ENCODE measurements around the gene KCTD2. TPM values are rescaled to one million over a fixed set of nuclear protein-coding genes. Genes with fewer than 3 reads are reported as not detected.

KCTD2 gene
- total RNA-seq, 1 donor from 2014 or later, result 24.9 TPM

DNA sequence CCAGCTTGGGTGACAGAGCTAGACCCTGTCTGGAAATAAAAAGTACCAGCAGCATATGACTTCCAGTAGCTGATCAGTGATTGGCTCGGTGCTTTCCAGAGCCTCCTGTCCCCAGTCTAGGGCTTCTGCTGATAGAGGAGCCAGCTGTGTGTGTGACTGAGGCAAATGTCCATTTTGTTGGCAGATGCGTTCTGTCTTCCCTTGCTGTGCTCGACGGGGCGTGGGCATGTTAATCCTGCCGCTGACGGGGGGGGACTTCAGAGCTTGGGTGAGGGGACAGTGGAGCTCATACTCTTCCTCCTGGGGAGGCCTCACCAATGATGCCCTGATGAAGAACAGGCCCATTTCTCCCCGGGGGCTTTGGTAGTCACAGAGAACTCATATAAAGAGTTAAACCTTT lies 14.6 kb downstream of the KCTD2 start:
- TF ChIP-seq, protein P1, sequence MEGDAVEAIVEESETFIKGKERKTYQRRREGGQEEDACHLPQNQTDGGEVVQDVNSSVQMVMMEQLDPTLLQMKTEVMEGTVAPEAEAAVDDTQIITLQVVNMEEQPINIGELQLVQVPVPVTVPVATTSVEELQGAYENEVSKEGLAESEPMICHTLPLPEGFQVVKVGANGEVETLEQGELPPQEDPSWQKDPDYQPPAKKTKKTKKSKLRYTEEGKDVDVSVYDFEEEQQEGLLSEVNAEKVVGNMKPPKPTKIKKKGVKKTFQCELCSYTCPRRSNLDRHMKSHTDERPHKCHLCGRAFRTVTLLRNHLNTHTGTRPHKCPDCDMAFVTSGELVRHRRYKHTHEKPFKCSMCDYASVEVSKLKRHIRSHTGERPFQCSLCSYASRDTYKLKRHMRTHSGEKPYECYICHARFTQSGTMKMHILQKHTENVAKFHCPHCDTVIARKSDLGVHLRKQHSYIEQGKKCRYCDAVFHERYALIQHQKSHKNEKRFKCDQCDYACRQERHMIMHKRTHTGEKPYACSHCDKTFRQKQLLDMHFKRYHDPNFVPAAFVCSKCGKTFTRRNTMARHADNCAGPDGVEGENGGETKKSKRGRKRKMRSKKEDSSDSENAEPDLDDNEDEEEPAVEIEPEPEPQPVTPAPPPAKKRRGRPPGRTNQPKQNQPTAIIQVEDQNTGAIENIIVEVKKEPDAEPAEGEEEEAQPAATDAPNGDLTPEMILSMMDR (IDR thresholded peaks at IDR 0.05; ENCODE audit: unreplicated experiment), result no peak
- no peaks in the 10 kb centered on the region for H3K4me1 Mint-ChIP-seq (ENCODE audit: low read depth)
- no peaks in the 10 kb centered on the region for H3K27me3 Mint-ChIP-seq
- peaks cover 16% of the 10 kb centered on the region for H3K36me3 Mint-ChIP-seq (ENCODE audit: insufficient read depth)
- no peak for DNase-seq (ENCODE audit: low spot score, unreplicated experiment)
- H3K4me3 Mint-ChIP-seq (ENCODE audit: low read depth), result no peak overlapping the region
- H3K27ac Mint-ChIP-seq, result no peak overlapping the region
- H3K9me3 Mint-ChIP-seq (ENCODE audit: low read depth), result no peaks in the 10 kb centered on the region

- H3K9me3 Mint-ChIP-seq (ENCODE audit: low read depth), result no peaks in the 10 kb centered on the region
- TF ChIP-seq, protein P1 (IDR thresholded peaks at IDR 0.05; ENCODE audit: unreplicated experiment), result no peak
- H3K36me3 Mint-ChIP-seq (ENCODE audit: insufficient read depth), result peaks cover 16% of the 10 kb centered on the region
- H3K27ac Mint-ChIP-seq, result no peak overlapping the region
- DNase-seq (ENCODE audit: low spot score, unreplicated experiment), result no peak
- H3K4me3 Mint-ChIP-seq (ENCODE audit: low read depth), result no peak overlapping the region
- H3K4me1 Mint-ChIP-seq (ENCODE audit: low read depth), result no peaks in the 10 kb centered on the region
- no peaks in the 10 kb centered on the region for H3K27me3 Mint-ChIP-seq
Observed at GRCh38 chr17:75063201-75063600, 16.2 kb downstream of the KCTD2 start.

- no peak for DNase-seq (ENCODE audit: low spot score, unreplicated experiment)
- Mint-ChIP-seq H3K4me3 (ENCODE audit: low read depth) (no peak overlapping the region), H3K27ac (no peak overlapping the region), H3K36me3 (ENCODE audit: insufficient read depth) (peaks cover 16% of the 10 kb centered on the region), H3K27me3 (no peaks in the 10 kb centered on the region), H3K4me1 (ENCODE audit: low read depth) (no peaks in the 10 kb centered on the region), H3K9me3 (ENCODE audit: low read depth) (no peaks in the 10 kb centered on the region)
- TF ChIP-seq, protein P1 (IDR thresholded peaks at IDR 0.05; ENCODE audit: unreplicated experiment), result no peak
Observed at GRCh38 chr17:75063626-75064025, 16.6 kb downstream of the KCTD2 start.

DNA sequence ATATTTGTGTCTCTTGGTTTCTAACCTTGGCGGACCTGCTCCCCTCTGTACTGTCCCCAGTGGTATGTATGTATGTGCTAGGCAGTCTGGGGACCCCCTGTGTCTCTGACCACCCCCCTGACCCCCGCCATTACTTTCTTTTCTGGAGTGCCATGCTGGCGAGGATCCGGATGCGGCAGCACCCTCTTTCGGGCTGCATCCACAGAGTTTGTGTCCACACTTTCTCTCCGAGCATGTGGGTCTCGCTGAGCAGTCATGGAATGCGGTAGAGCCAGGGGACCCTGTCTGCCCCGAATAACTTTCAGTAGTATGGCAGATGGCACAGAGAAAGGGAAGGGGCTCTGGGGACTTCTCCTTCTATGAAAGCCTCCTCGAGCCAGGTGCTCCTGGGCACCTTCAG lies 17.0 kb downstream of the KCTD2 start:
- no peak overlapping the region for H3K27ac Mint-ChIP-seq
- no peak for DNase-seq (ENCODE audit: low spot score, unreplicated experiment)
- TF ChIP-seq, protein P1 (IDR thresholded peaks at IDR 0.05; ENCODE audit: unreplicated experiment), result no peak
- H3K27me3 Mint-ChIP-seq, result no peaks in the 10 kb centered on the region
- H3K9me3 Mint-ChIP-seq (ENCODE audit: low read depth), result no peaks in the 10 kb centered on the region
- no peak overlapping the region for H3K4me3 Mint-ChIP-seq (ENCODE audit: low read depth)
- H3K4me1 Mint-ChIP-seq (ENCODE audit: low read depth), result no peaks in the 10 kb centered on the region
- H3K36me3 Mint-ChIP-seq (ENCODE audit: insufficient read depth), result peaks cover 16% of the 10 kb centered on the region

DNA sequence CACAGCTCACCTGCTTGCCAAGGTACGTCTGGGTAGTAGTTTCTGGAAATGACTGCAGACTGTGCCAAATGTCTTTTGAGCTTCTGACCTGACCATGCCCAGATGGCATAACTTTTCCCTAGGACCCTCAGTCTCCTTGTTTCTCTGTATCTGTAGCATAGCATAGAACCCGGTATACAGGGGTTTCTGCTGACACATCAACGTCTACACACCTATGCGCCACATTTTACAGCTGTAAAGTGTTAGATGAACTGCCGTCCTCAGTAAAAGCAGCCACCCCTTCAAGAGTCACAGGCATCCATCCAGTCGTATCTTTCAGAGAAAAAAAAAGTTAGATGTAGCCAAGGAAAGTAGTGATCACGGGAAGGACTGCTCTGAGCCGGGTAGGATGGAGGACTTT lies 17.4 kb downstream of the KCTD2 start:
- H3K27ac Mint-ChIP-seq, result no peak overlapping the region
- no peaks in the 10 kb centered on the region for H3K4me1 Mint-ChIP-seq (ENCODE audit: low read depth)
- DNase-seq (ENCODE audit: low spot score, unreplicated experiment), result no peak
- no peak overlapping the region for H3K4me3 Mint-ChIP-seq (ENCODE audit: low read depth)
- H3K9me3 Mint-ChIP-seq (ENCODE audit: low read depth), result no peaks in the 10 kb centered on the region
- H3K27me3 Mint-ChIP-seq, result no peaks in the 10 kb centered on the region
- TF ChIP-seq, protein P1 (IDR thresholded peaks at IDR 0.05; ENCODE audit: unreplicated experiment), result no peak
- peaks cover 15% of the 10 kb centered on the region for H3K36me3 Mint-ChIP-seq (ENCODE audit: insufficient read depth)

Measured in progenitor cell of endocrine pancreas (in vitro differentiated cells).